BLaER1 treated with 17β-estradiol and CSF1 and Interleukin-3, amounts not matched to agents 10 nM and 100 nM (cell line): ENCODE results near the gene FRS2.

Experiments
- H3K27ac ChIP-seq, 11 experiments: shearing (Covaris generic); formaldehyde crosslinking; 2 replicates each; pipeline ENCODE4 v1.8.1; 2022
- H3K27me3 ChIP-seq, 11 experiments: shearing (Covaris generic); formaldehyde crosslinking; 2 replicates each; pipeline ENCODE4 v1.8.1; 2022
- H3K36me3 ChIP-seq, 11 experiments: shearing (Covaris generic); formaldehyde crosslinking; 2 replicates each; pipeline ENCODE4 v1.8.1; 2022
- H3K4me1 ChIP-seq, 10 experiments: shearing (Covaris generic); formaldehyde crosslinking; 2 replicates each; pipeline ENCODE4 v1.8.1; 2022
- H3K4me2 ChIP-seq, 11 experiments: shearing (Covaris generic); formaldehyde crosslinking; 2 replicates each; pipeline ENCODE4 v1.8.1; 2022
- H3K4me3 ChIP-seq, 10 experiments: shearing (Covaris generic); formaldehyde crosslinking; 2 replicates each; pipeline ENCODE4 v1.8.1; 2022
- H3K9ac ChIP-seq, 11 experiments: shearing (Covaris generic); formaldehyde crosslinking; 2 replicates each; pipeline ENCODE4 v1.8.1; 2022
- H3K9me3 ChIP-seq, 11 experiments: shearing (Covaris generic); formaldehyde crosslinking; replicated peaks in 1 of 11; 2 replicates each; pipeline ENCODE4 v1.8.1; 2022
- H4K20me1 ChIP-seq, 11 experiments: shearing (Covaris generic); formaldehyde crosslinking; 2 replicates each; pipeline ENCODE4 v1.8.1; 2022
- Cebpa-rat ChIP-seq, 11 experiments: shearing (Covaris generic); IDR thresholded peaks; 2 replicates each; pipeline ENCODE4 v1.8.1; 2022

FRS2 gene

DNA sequence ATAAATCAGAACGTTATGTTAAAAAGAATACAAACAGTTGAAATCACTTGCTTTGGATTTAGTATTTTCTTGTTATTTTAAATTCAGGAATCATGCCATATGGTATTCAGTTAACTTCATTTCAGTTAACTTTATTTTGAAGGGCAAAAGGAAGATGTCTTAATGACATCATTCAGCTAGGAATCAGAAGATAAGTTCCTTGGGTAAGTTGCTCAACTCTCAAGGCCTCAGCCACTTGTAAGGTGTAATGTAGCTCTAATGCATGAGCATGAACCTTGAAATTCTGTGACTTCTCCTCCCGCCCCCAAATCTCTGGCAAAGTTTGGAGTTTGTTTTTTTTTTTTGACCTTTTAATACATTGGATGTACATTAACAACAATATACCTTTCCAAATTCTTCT lies 42.6 kb downstream of the FRS2 start:
- Histone ChIP-seq H3K9ac (no peak overlapping the region), H3K4me1 (peaks cover 0 to 31% (median 11%) of the 10 kb centered on the region in 10 experiments; a peak in 12 of 20 replicates), H3K27ac (no peak overlapping the region), H4K20me1 (peaks cover 24 to 99% (median 84%) of the 10 kb centered on the region in 11 experiments; a peak in 21 of 22 replicates), H3K36me3 (peaks cover 0 to 10% (median 0%) of the 10 kb centered on the region in 11 experiments; a peak in 4 of 22 replicates), H3K9me3 (peaks cover 0 to 5% (median 0%) of the 10 kb centered on the region in 11 experiments; a peak in 1 of 22 replicates), H3K4me2 (no peak overlapping the region; a peak in 1 of 22 replicates), H3K4me3 (no peak overlapping the region), H3K27me3 (no peaks in the 10 kb centered on the region)
- no peak for TF ChIP-seq Cebpa-rat (IDR thresholded peaks at IDR 0.05)

- TF ChIP-seq Cebpa-rat (IDR thresholded peaks at IDR 0.05), result no peak
- Histone ChIP-seq H3K36me3 (peaks cover 0 to 15% (median 2%) of the 10 kb centered on the region in 11 experiments; a peak in 7 of 22 replicates), H3K9me3 (peaks cover 0 to 9% (median 2%) of the 10 kb centered on the region in 11 experiments; a peak in 15 of 22 replicates), H3K27me3 (no peaks in the 10 kb centered on the region), H3K9ac (no peak overlapping the region), H3K4me2 (no peak overlapping the region; a peak in 1 of 22 replicates), H4K20me1 (peaks cover 24 to 100% (median 80%) of the 10 kb centered on the region in 11 experiments; a peak in 21 of 22 replicates), H3K4me1 (peaks cover 0 to 28% (median 11%) of the 10 kb centered on the region in 10 experiments; a peak in 12 of 20 replicates), H3K4me3 (no peak overlapping the region), H3K27ac (no peak overlapping the region)
Observed at GRCh38 chr12:69513297-69513696, 43.1 kb downstream of the FRS2 start.

DNA sequence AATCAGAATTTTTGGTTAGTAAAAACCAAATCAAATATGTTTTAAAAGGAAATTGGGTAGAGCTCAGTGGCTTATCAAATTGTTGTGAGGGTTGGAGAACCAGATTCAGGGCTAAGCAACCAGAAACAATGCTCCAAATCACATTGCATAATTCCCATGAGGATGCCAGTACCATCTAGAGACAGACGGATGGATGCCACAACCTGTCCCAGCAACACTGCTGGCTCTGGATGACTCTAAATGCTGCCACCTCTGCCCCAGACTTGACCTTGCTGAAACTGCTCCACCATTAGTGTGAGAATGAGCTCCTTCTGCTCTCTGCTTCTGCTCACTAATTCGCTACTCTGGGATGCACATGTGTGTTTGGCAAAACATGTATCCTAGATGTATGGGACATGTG lies 43.9 kb downstream of the FRS2 start:
- Histone ChIP-seq H3K4me1 (peaks cover 0 to 23% (median 11%) of the 10 kb centered on the region in 10 experiments; a peak in 12 of 20 replicates), H4K20me1 (peaks cover 24 to 100% (median 73%) of the 10 kb centered on the region in 11 experiments; a peak in 21 of 22 replicates)
- TF ChIP-seq Cebpa-rat (IDR thresholded peaks at IDR 0.05), result no peak

DNA sequence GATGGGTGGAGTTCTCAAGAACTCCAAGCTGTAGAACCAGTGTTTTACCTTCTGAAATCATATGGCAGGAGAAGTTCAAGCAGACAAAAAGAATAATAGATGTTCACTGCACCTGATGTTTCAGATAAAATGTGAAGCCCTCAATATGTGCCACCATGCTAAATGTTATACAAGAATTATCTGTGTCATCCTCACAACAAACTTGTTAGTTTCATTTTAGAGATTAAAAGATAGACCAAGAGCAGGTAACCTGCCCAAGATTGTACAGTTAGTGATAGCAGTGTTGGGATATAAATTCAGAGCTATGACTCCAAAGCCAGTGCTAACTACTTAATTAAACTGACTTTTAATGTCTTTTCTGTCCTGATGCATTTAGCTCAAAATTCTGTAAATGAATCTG lies 44.7 kb downstream of the FRS2 start:
- Histone ChIP-seq H3K4me3 (no peak overlapping the region), H3K9ac (no peak overlapping the region), H3K27me3 (no peaks in the 10 kb centered on the region), H3K9me3 (peaks cover 12 to 25% (median 17%) of the 10 kb centered on the region in 11 experiments), H3K27ac (no peak overlapping the region; a peak in 1 of 22 replicates), H3K36me3 (peaks cover 0 to 25% (median 8%) of the 10 kb centered on the region in 11 experiments; a peak in 12 of 22 replicates), H4K20me1 (peaks cover 19 to 100% (median 66%) of the 10 kb centered on the region in 11 experiments; a peak in 21 of 22 replicates), H3K4me1 (peaks cover 0 to 23% (median 11%) of the 10 kb centered on the region in 10 experiments; a peak in 12 of 20 replicates), H3K4me2 (no peak overlapping the region)
- no peak for TF ChIP-seq Cebpa-rat (IDR thresholded peaks at IDR 0.05)

More for the DNA sequence above, 43.9 kb downstream of the FRS2 start:
- peaks cover 4 to 17% (median 10%) of the 10 kb centered on the region in 11 experiments; a peak in 18 of 22 replicates for H3K9me3 ChIP-seq
- peak overlapping the region in 4 of 11 experiments; percentile 14 to 25 (median 20); a peak in 4 of 22 replicates for H3K4me2 ChIP-seq
- H3K27me3 ChIP-seq, result no peaks in the 10 kb centered on the region
- H3K36me3 ChIP-seq, result peaks cover 0 to 20% (median 5%) of the 10 kb centered on the region in 11 experiments; a peak in 11 of 22 replicates
- no peak overlapping the region for H3K27ac ChIP-seq
- H3K4me3 ChIP-seq, result no peak overlapping the region
- H3K9ac ChIP-seq, result no peak overlapping the region

DNA sequence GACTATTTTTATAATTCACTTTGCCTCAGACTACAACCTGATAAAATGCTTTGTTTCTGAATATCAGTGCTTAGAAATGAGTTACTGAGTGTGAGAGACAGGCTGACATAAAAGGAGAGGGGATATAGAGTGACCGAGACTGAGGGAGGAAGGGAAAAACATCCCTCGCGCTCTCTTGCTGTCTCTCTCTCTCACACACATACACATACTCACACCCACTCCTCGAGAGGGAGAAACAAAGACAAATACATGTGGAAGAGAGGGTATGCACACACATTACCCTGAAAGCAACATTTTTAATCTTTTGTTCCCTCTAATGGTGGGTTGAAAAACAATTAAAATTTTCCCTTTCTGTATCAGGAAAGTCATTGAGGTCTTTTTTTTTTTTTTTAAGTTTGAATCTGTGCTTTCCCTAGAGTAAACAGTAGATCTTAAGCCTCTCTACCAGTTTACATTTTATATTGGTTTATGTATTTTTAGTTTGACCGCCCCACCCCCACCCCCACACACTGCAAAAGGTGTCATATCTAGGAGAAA lies 45.3 kb downstream of the FRS2 start:
- no peak overlapping the region for H3K9ac ChIP-seq
- peaks cover 18 to 31% (median 24%) of the 10 kb centered on the region in 11 experiments for H3K9me3 ChIP-seq
- no peak overlapping the region for H3K4me2 ChIP-seq
- H4K20me1 ChIP-seq, result peaks cover 16 to 96% (median 60%) of the 10 kb centered on the region in 11 experiments; a peak in 21 of 22 replicates
- TF ChIP-seq Cebpa-rat (IDR thresholded peaks at IDR 0.05), result no peak
- H3K4me3 ChIP-seq, result no peak overlapping the region
- H3K36me3 ChIP-seq, result peaks cover 0 to 25% (median 9%) of the 10 kb centered on the region in 11 experiments; a peak in 12 of 22 replicates
- H3K27me3 ChIP-seq, result no peaks in the 10 kb centered on the region
- H3K4me1 ChIP-seq, result peaks cover 0 to 23% (median 11%) of the 10 kb centered on the region in 10 experiments; a peak in 12 of 20 replicates
- no peak overlapping the region; a peak in 1 of 22 replicates for H3K27ac ChIP-seq

- Histone ChIP-seq H3K36me3 (peaks cover 0 to 25% (median 9%) of the 10 kb centered on the region in 11 experiments; a peak in 12 of 22 replicates), H3K4me2 (no peak overlapping the region), H3K9ac (no peak overlapping the region), H3K4me3 (no peak overlapping the region), H4K20me1 (peaks cover 13 to 95% (median 45%) of the 10 kb centered on the region in 11 experiments; a peak in 20 of 22 replicates), H3K27ac (no peak overlapping the region), H3K27me3 (no peaks in the 10 kb centered on the region), H3K4me1 (peaks cover 0 to 21% (median 11%) of the 10 kb centered on the region in 10 experiments; a peak in 12 of 20 replicates), H3K9me3 (peaks cover 33 to 46% (median 39%) of the 10 kb centered on the region in 11 experiments)
- no peak for TF ChIP-seq Cebpa-rat (IDR thresholded peaks at IDR 0.05)
Observed at GRCh38 chr12:69516950-69517349, 46.8 kb downstream of the FRS2 start.

DNA sequence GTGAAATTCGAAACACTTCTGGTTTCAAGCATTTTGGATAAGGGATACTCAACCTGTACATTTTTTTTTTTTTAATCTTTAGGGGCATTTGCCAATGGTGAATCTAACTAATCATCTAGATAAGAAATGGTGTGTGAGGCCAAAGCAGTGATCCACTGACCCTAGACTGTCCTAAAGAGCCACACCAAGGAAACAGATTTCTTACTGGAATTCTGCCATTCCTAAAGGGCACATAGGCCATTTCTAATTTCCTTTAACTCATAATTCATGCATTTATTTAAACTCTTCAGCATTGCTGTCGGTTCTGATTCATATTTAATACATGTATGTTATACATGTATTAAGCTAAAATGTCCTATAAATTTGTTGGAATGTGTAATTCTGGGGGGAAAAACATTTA lies 47.2 kb downstream of the FRS2 start:
- peaks cover 37 to 50% (median 43%) of the 10 kb centered on the region in 11 experiments for H3K9me3 ChIP-seq
- H3K4me2 ChIP-seq, result no peak overlapping the region
- no peaks in the 10 kb centered on the region for H3K27me3 ChIP-seq
- peaks cover 0 to 21% (median 11%) of the 10 kb centered on the region in 10 experiments; a peak in 12 of 20 replicates for H3K4me1 ChIP-seq
- H3K4me3 ChIP-seq, result no peak overlapping the region
- peaks cover 0 to 25% (median 10%) of the 10 kb centered on the region in 11 experiments; a peak in 12 of 22 replicates for H3K36me3 ChIP-seq
- no peak overlapping the region for H3K9ac ChIP-seq
- peaks cover 10 to 95% (median 40%) of the 10 kb centered on the region in 11 experiments; a peak in 20 of 22 replicates for H4K20me1 ChIP-seq
- H3K27ac ChIP-seq, result no peak overlapping the region
- no peak for TF ChIP-seq Cebpa-rat (IDR thresholded peaks at IDR 0.05)

DNA sequence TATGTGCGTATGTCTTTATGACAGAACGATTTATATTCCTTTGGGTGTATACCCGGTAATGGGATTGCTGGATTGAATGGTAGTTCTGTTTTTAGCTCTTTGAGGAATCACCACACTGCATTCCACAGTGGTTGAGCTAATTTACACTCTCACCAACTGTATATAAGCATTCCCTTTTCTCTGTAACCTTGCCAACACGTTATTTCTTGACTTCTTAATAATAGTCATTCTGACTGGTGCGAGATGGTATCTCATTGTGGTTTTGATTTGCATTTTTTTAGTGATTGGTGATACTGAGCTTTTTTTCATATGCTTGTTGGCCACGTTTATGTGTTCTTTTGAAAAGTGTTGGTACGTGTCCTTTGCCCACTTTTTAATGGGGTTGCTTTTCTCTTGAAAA lies 49.7 kb downstream of the FRS2 start:
- Histone ChIP-seq H4K20me1 (peaks cover 15 to 95% (median 37%) of the 10 kb centered on the region in 11 experiments; a peak in 18 of 22 replicates), H3K4me3 (no peak overlapping the region)

More for the DNA sequence above, 49.7 kb downstream of the FRS2 start:
- peaks cover 0 to 8% (median 0%) of the 10 kb centered on the region in 10 experiments; a peak in 1 of 20 replicates for H3K4me1 ChIP-seq
- peaks cover 51 to 73% (median 60%) of the 10 kb centered on the region in 11 experiments for H3K9me3 ChIP-seq
- H3K27me3 ChIP-seq, result no peaks in the 10 kb centered on the region
- H3K36me3 ChIP-seq, result peaks cover 0 to 31% (median 17%) of the 10 kb centered on the region in 11 experiments; a peak in 13 of 22 replicates
- H3K4me2 ChIP-seq, result no peak overlapping the region
- TF ChIP-seq Cebpa-rat (IDR thresholded peaks at IDR 0.05), result no peak
- H3K9ac ChIP-seq, result no peak overlapping the region
- no peak overlapping the region for H3K27ac ChIP-seq
